K562 (cell line): ENCODE data around the gene CUX1.

Source experiments
- AFF4 ChIP-seq: sonication (generic); formaldehyde crosslinking; IDR thresholded peaks from 2 replicates; pipeline ENCODE4 v1.8.0; 2023; ENCODE audit warnings: mild to moderate bottlenecking, missing genetic modification reagents
- BHLHE40 ChIP-seq: IDR thresholded peaks from 2 replicates; pipeline ENCODE4 v1.6.1; 2011; ENCODE audit warnings: low read length, improper control_type of control experiment
- KHSRP ChIP-seq: fragments of 450-650 bp; IDR thresholded peaks from 2 replicates; pipeline ENCODE4 v1.6.1; 2017
- TARDBP ChIP-seq: fragments of 450-650 bp; IDR thresholded peaks from 2 replicates; pipeline ENCODE4 v1.6.1; 2016
- TF ChIP-seq, protein P1 (sequence below), 2 experiments: fragments of 450-650 bp; formaldehyde crosslinking in 1 of 2; IDR thresholded peaks; 2 replicates each; pipeline versions ENCODE4 v1.4.0 to v1.6.1; 2014 to 2020; ENCODE audit warnings: mild to moderate bottlenecking in 2 of 2, borderline replicate concordance in 1 of 2, low read depth in 1 of 2

GRCh38 chr7:101863598-101863997 lies 46.2 kb downstream of the CUX1 start:
- TF ChIP-seq, protein P1, sequence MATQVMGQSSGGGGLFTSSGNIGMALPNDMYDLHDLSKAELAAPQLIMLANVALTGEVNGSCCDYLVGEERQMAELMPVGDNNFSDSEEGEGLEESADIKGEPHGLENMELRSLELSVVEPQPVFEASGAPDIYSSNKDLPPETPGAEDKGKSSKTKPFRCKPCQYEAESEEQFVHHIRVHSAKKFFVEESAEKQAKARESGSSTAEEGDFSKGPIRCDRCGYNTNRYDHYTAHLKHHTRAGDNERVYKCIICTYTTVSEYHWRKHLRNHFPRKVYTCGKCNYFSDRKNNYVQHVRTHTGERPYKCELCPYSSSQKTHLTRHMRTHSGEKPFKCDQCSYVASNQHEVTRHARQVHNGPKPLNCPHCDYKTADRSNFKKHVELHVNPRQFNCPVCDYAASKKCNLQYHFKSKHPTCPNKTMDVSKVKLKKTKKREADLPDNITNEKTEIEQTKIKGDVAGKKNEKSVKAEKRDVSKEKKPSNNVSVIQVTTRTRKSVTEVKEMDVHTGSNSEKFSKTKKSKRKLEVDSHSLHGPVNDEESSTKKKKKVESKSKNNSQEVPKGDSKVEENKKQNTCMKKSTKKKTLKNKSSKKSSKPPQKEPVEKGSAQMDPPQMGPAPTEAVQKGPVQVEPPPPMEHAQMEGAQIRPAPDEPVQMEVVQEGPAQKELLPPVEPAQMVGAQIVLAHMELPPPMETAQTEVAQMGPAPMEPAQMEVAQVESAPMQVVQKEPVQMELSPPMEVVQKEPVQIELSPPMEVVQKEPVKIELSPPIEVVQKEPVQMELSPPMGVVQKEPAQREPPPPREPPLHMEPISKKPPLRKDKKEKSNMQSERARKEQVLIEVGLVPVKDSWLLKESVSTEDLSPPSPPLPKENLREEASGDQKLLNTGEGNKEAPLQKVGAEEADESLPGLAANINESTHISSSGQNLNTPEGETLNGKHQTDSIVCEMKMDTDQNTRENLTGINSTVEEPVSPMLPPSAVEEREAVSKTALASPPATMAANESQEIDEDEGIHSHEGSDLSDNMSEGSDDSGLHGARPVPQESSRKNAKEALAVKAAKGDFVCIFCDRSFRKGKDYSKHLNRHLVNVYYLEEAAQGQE (IDR thresholded peaks at IDR 0.05; ENCODE audit: borderline replicate concordance): no peak
- TF ChIP-seq, protein P1 (CRISPR knock-in tag; IDR thresholded peaks at IDR 0.05; ENCODE audit: low read depth): no peak
- no peak for TF ChIP-seq AFF4 (CRISPR knock-in tag)
- TF ChIP-seq KHSRP: no peak
- TF ChIP-seq BHLHE40: no peak
- TF ChIP-seq TARDBP: no peak
